Stimulated activated effector memory CD8-positive, alpha-beta T cell treated with anti-CD3 and anti-CD28 coated beads, Interleukin-12 subunit alpha, Interleukin-12 subunit beta, amount 100 ng/mL, for 72 hours (primary cell): Measurements from ENCODE around the gene DNLZ.
A peak's percentile ranks its signal among the peaks of the same experiment; 100 is the strongest.

Experiments
- ATAC-seq: fragments of 150-1000 bp; cut with Tn5 transposase; 2 replicates; pipeline ENCODE4 v1.10.0; 2021
- DNase-seq, 2 donors: peaks; one replicate each; pipeline ENCODE4 v3.0.0; 2021 to 2022; ENCODE audit warnings: low spot score in 2 of 2
- H3K27ac Mint-ChIP-seq: one replicate; pipeline ENCODE4 v1.8.0; 2022; ENCODE audit warnings: mild to moderate bottlenecking, mixed read lengths
- H3K36me3 Mint-ChIP-seq: one replicate; pipeline ENCODE4 v1.8.0; 2022; ENCODE audit warnings: mild to moderate bottlenecking, mixed read lengths
- H3K4me1 Mint-ChIP-seq: one replicate; pipeline ENCODE4 v1.8.0; 2022; ENCODE audit warnings: mixed read lengths
- H3K4me3 Mint-ChIP-seq: one replicate; pipeline ENCODE4 v1.8.0; 2022; ENCODE audit warnings: mild to moderate bottlenecking, mixed read lengths
- H3K9me3 Mint-ChIP-seq: one replicate; pipeline ENCODE4 v1.8.0; 2022; ENCODE audit warnings: mixed read lengths

DNLZ gene

DNA sequence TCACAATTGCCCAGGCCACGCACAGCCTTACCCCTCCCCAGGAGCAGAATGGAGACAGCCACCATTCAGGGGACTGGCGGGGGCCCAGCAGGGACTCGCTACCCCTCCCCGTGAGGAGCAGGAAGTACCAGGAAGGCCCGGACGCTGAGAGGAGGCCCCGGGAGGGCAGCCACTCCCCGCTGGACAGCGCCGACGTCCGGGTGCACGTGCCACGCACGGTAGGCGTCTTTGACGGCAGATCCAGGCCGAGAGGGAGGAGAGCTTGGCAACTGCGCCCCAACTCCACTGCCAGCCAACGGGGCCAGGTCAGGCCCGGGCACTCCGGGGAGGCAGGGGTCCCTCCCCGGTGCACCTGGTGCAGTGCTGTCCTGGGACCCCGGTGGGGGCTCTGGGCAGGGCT, 14.0 kb downstream of the DNLZ start:
- DNase-seq (no peak), ATAC-seq (no peak)
- H3K9me3 Mint-ChIP-seq, result no peaks in the 10 kb centered on the region
- no peaks in the 10 kb centered on the region for H3K4me1 Mint-ChIP-seq
- peaks cover 8% of the 10 kb centered on the region for H3K36me3 Mint-ChIP-seq
- H3K27ac Mint-ChIP-seq, result no peak overlapping the region
- H3K4me3 Mint-ChIP-seq, result no peak overlapping the region

DNA sequence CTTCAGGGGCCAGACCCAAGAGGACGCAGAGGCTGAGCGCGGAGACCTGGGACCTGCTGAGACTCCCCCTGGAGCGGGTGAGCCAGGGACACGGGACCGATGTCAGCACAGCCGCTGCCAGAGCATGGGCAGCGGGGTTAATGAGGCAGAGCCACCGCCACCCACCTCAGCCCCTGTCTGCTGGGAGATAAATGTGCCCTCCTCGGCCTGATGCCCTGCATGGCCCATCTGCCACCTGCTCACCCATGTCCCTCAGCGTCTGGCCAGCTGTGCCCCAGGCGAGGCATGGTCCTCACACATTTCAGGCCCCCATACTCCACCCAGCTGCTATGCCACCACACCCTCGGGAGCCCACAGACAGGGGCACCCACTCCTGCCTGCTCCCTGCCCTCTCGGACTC, 14.9 kb downstream of the DNLZ start:
- Mint-ChIP-seq H3K9me3 (no peaks in the 10 kb centered on the region), H3K27ac (peak overlapping the region; percentile 54), H3K36me3 (peaks cover 6% of the 10 kb centered on the region), H3K4me3 (no peak overlapping the region), H3K4me1 (no peaks in the 10 kb centered on the region)
- DNase-seq, result no peak
- ATAC-seq, result no peak

DNA sequence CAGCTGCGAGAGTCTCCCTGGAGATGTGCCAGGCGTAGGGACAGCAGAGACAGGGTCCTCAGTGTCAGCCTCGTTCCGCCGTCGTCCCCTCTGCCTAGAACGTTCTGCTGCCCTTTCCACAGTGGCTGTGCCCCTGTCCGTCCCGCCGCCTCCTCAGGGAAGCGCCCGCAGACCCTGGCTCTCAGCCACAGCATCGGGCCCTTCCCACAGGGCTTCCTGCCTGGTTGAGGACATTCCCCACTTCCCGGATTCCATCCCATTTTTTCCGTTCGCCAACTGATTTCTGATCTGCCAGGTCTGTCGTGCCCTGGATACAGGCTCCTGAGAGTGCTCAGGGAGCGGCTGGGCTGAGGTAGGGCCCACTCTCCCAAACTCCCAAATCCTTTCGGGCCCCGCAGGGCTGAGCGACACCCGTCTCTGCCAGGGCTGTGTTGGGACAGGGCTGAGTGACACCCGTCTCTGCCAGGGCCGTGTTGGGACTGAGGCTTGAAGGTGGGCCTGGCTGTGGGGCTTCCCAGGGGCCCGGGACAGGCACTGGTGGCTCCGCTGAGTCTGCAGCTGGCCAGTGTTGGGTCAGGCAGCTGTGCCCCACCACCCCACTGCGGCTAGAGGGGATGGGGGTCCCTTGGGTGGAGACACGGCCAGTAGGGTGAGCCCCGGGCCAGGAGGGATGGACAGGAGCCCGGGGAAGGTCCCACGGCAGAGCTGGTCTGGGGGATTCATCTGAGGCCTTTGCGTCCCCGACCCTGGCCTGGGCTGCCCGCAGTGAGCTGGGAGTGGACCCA, 15.9 kb downstream of the DNLZ start:
- peaks cover 6% of the 10 kb centered on the region for H3K36me3 Mint-ChIP-seq
- no peak overlapping the region for H3K4me3 Mint-ChIP-seq
- DNase-seq (no peak), ATAC-seq (no peak)
- H3K4me1 Mint-ChIP-seq, result no peaks in the 10 kb centered on the region
- H3K9me3 Mint-ChIP-seq, result no peaks in the 10 kb centered on the region
- no peak overlapping the region for H3K27ac Mint-ChIP-seq

DNA sequence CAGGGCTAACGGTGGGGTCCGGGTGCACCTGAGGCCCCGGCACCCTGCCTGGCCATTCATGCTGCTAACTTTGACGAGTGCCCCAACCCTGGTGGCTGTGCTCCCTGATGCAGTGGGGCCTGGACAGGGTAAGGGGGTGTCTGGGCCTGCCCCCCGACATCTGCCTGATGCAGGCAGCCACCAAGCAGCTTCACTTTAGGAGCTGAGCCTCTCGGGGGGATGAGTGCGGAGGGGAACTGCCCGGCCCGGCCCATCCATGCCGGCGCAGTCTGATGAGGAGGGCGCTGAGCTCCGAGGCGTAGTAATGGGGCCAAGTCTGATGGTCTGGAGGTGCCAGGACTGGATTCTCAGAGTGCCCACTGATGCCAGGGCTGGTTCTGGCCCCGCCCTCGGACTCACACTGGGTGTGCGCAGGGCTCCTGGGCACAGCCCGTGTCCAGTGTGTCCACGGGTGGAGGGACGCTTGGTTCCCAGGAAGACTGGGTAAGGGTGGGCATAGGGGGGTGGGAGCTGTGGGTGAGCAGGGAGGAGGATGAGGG, 16.5 kb downstream of the DNLZ start:
- ATAC-seq (no peak), DNase-seq (no peak)
- peaks cover 6% of the 10 kb centered on the region for H3K36me3 Mint-ChIP-seq
- H3K27ac Mint-ChIP-seq, result no peak overlapping the region
- H3K4me1 Mint-ChIP-seq, result no peaks in the 10 kb centered on the region
- H3K9me3 Mint-ChIP-seq, result no peaks in the 10 kb centered on the region
- H3K4me3 Mint-ChIP-seq, result no peak overlapping the region

DNA sequence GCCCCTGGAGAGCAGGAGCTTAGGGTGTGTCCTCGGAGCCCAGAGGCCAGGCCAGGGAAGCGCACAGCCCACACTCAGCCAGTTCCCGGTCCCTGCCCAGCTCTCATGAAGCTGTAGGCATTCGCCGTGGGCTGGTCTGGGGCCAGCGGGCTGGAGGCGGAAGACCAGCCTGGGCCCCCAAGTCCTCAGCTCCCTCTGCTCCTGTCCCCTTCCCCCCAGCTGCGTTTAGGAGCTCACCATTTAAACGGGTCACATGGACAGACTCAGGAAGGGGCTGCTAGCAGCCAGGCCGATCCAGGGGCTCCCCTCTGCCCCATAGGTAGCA, 17.4 kb downstream of the DNLZ start:
- Mint-ChIP-seq H3K9me3 (no peaks in the 10 kb centered on the region), H3K36me3 (peaks cover 6% of the 10 kb centered on the region), H3K27ac (no peak overlapping the region), H3K4me1 (no peaks in the 10 kb centered on the region), H3K4me3 (no peak overlapping the region)
- ATAC-seq (no peak), DNase-seq (no peak)

DNA sequence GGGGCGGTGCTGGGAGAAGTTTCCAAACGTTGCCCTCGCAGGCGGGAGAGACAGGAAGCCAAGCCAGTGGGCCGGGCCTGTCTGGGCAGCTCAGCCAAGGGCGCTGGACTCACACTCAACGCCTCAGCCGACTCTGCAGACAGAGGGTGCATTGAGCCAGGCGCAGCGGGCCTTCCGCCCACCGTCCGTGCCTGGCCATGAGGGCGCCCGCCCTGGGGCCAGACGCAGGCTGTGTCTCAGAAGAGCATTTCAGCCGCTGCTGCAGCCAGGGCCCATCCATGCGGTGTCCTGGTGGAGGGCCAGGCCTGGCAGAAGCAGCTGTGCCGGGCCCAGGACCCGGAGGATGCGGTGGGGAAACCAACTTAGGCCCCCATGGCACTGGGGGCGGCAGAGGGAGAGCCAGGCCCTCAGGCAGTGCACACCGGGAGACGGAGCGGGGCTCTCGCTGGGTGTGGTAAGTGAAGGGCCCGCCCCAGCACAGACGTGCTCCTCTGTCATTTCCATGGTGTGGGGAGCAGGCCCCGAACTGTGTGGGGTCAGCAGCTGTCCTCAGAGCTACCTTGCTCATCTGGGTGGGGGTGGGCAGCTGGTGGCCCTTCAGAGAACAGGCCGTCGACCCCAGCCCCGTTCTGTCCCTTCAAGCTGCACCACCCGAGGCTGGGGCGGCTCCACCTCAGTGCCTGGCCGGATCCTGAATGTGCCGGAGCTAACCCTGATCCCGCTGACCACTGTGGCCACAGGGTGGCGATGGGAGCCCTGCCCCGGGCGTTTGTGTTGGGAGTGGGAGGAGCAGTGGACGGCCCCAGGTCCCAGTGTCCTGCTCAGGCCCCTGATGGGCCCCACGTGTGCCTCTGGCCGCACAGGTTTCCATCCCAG, 18.0 kb downstream of the DNLZ start:
- H3K9me3 Mint-ChIP-seq, result no peaks in the 10 kb centered on the region
- no peak overlapping the region for H3K27ac Mint-ChIP-seq
- no peak for ATAC-seq

DNA sequence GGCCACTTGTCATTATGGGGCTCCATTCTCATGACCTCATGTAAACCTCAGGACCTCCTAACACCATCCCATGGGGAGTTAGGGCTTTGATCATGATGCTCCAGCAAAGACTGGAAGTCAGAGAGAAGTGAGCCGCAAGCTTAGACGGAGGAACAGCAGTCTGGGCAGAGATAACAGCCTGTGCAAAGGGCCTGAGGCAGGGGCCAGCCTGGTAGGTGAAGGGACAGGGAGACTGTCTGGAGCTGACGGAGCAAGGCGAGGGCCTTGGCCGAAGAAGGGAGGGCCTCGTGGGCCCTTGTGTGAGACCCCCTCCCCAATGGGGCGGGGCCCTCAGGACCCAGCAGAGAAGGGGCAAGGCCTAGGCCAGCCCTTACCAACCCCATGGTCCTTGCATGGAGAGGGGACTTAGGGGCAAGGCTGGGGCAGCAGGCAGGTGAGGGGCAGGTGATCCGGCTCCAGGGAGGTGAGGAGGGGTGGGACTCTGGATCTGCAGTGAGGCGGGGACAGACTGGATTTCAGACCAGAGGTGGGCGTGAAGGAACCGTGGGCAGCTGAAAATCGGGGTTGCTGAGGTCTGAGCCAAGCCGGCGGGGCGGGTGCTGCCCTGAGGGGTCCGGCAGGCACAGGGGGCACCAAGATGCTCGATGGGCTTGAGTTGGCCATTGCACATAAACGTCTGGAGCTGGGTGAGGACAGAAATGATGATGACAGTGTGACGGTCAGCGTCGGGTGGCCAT, 18.8 kb downstream of the DNLZ start:
- Mint-ChIP-seq H3K9me3 (no peaks in the 10 kb centered on the region), H3K36me3 (peaks cover 6% of the 10 kb centered on the region), H3K27ac (no peak overlapping the region), H3K4me3 (no peak overlapping the region), H3K4me1 (no peaks in the 10 kb centered on the region)
- no peak for ATAC-seq
- no peak for DNase-seq

More for the DNA sequence above, 18.0 kb downstream of the DNLZ start:
- Mint-ChIP-seq H3K4me3 (no peak overlapping the region), H3K36me3 (peaks cover 6% of the 10 kb centered on the region), H3K4me1 (no peaks in the 10 kb centered on the region)
- DNase-seq, result no peak

DNA sequence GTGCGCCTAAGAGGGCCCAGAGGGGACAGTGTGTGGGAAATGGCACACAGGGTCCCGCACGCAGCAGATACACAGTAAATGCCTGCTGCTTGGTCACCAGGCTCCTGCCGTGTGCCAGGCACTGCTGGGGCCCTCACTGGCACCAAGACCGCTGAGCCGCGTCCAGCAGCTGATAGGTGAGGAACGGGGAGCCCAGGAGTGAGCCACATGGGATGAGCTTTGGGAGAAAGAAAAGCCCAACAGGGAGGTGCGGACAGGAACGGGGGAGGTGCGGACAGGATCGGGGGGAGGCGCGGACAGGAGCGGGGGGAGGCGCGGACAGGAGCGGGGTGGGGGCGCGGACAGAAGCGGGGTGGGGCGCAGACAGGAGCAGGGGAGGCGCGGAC, 19.7 kb downstream of the DNLZ start:
- no peak for DNase-seq
- H3K27ac Mint-ChIP-seq, result no peak overlapping the region
- no peaks in the 10 kb centered on the region for H3K4me1 Mint-ChIP-seq
- H3K36me3 Mint-ChIP-seq, result peaks cover 6% of the 10 kb centered on the region
- no peak for ATAC-seq
- no peak overlapping the region for H3K4me3 Mint-ChIP-seq
- no peaks in the 10 kb centered on the region for H3K9me3 Mint-ChIP-seq

DNA sequence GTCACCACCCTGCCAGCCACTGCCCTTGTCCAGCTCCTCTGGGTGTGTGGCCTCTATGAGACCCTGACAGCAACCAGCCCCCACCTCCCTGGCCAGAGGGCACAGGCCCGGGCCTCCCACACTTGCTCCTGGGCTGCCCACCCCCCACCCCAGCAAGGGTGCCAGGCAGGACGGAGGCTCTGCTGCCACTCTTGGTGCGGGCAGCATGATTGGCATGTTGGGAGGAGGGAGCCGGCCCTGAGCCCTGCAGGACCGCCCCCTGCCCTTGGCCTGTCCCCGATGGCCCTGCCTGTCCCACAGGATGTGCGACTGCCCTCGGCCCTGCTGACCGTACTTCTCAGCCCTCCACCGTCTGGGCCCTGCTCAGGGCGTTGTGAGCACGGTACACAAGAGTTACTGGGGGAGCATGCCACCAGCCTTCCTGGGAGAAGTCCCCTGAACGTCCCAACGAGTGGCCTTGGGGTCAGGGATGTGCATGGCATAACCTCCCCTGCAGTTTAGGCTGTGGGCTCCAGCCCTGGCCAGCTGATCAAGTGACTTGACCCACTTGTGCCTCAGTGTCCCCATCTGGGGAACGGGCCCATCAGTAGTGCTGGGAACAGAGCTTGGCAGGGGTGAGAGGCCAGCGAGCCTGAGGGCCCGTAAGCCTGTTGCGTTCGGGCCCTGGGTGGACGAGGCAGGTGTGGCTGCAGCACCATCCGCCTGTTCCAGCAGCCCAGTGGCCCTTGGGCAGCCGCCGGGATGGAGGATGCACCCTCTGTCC, 20.2 kb downstream of the DNLZ start:
- DNase-seq, result no peak
- no peak overlapping the region for H3K4me3 Mint-ChIP-seq

DNA sequence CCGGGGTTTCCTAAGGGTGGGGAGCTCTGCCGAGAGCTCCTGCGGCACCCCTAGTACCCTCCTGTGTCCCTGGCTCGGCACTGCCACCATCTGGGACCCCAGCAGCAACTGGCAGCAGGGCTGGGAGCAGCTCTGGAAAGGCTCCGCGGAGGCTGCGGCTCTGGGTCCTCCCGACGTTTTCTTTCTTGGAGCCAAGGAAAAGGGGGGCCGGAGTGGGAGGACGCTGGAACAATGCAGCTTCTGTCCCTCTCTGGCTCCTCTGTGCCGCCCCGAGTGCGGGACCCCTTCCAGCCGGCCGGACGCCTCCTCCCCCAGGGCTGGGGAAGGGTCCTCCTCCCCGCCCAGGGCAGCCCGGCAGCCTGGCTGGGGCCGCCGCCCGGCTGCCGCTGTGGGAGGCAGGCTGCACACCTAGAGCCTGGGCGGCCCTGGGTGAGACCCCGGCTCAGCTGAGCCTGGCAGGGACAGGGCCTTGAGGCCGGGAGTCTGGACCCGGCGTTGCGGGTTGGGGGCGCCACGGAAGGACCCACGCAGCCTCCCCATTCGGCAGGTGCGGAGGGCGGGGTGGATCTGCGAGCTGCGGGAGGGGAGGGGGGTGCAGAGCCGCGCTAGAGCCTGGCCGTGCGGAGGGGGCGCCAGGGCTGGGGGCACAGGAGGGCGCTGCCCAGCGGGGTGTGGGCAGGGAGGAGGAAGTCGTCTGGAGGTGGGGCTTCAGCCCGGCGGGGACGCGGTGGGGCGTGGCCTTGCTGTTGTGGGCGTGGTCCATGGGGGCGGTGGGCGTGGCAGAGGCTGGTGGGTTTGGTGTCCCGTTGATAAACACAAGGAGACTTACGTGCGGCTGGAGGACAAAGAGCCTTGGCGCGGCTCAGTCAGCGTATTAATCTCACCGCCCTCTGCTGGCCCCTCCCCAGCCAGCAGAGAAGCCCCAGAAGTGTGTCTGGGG, 21.1 kb downstream of the DNLZ start:
- H3K4me3 Mint-ChIP-seq, result no peak overlapping the region
- H3K9me3 Mint-ChIP-seq, result no peaks in the 10 kb centered on the region
- H3K27ac Mint-ChIP-seq, result no peak overlapping the region

More for the DNA sequence above, 20.2 kb downstream of the DNLZ start:
- Mint-ChIP-seq H3K36me3 (peaks cover 6% of the 10 kb centered on the region), H3K9me3 (no peaks in the 10 kb centered on the region), H3K27ac (no peak overlapping the region), H3K4me1 (no peaks in the 10 kb centered on the region)
- no peak for ATAC-seq

DNA sequence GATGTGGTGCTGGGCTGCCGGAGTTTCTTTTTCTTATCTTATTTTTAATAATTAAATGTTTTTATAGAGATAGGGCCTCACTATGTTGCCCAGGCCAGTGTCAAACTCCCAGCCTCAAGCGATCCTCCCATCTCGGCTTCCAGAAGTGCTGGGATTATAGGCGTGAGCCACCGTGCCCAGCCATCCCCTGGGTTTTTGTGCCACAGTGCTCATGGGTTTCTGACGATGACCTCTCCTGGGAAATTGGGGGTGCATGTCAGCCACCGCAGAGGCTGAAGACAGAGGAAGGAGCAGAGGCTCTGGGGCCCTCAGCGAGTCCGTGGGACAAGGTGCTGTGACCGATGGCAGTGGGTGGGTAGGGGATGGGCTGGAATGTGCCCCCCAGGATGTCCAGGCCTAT, 21.8 kb downstream of the DNLZ start:
- peaks cover 3% of the 10 kb centered on the region for H3K36me3 Mint-ChIP-seq
- H3K4me1 Mint-ChIP-seq, result no peaks in the 10 kb centered on the region
- no peak for ATAC-seq
- H3K27ac Mint-ChIP-seq, result no peak overlapping the region
- no peak for DNase-seq
- no peak overlapping the region for H3K4me3 Mint-ChIP-seq
- H3K9me3 Mint-ChIP-seq, result no peaks in the 10 kb centered on the region

More for the DNA sequence above, 21.1 kb downstream of the DNLZ start:
- peak; percentile 65 to 83 for DNase-seq
- Mint-ChIP-seq H3K4me1 (no peaks in the 10 kb centered on the region), H3K36me3 (peaks cover 6% of the 10 kb centered on the region)
- peak; percentile 47 for ATAC-seq

DNA sequence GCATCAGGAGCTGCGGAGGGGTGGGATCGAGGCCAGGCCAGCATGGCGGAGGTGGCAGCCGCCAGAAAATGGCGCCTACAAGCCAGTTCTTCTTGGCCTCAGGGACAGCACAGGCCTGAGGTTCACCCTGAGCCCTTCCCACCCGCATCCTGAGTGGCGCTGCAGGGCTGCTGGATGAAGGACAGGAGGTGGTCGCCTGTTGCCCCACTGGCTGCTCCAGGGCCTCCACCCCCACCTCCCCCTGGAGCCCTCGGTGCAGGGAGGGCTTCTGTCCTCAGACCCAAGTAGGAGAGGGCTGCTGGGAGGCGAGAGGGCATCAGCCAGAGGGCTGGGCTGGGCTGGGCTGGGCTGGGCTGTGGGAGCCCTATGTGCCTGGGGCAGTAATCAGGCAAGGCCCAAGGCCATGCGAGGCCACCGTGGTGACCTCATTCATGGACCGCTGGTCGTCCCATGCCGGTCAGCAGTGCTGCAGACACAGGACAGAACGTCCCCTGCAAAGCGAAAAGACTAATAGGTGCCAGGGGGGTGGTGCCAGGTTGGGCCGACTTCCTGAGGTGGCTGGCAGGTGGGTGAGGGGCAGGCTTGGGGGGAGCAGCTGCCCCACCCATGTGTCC, 22.4 kb downstream of the DNLZ start:
- Mint-ChIP-seq H3K4me1 (no peaks in the 10 kb centered on the region), H3K9me3 (no peaks in the 10 kb centered on the region), H3K36me3 (no peaks in the 10 kb centered on the region), H3K27ac (no peak overlapping the region), H3K4me3 (no peak overlapping the region)
- no peak for DNase-seq
- no peak for ATAC-seq

DNA sequence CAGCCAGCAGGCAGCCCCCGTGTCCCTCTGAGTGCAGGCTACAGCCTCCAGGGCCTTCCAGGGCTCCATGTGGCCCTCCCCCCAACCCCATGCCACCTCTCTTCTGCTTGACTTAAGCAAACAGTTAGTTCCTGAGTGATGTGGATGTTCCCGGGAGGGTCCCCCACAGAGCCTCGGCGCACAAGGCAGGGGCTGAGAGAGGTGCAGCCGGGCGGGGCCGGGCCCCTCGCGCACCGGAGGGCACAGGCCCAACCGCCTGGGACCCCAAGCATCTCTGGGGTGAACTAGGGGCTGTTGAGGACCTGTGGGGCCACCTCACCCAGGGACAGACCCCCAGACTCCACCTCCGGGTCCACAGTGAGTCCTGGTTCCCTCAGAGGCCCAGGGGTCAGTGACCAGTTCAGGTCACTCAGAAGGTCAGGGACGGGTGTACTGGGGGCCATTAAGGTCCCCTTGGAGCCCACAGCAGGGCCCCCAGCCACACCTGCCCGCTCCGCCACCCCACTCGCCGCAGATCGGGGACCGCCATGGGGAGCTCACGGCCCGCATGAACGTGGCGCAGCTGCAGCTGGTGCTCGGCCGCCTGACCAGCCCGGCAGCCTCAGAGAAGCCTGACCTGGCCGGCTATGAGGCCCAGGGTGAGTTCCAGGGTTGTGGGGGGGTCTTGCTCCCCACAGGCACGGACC, 23.0 kb downstream of the DNLZ start:
- Mint-ChIP-seq H3K27ac (no peak overlapping the region), H3K36me3 (no peaks in the 10 kb centered on the region), H3K4me3 (no peak overlapping the region), H3K4me1 (no peaks in the 10 kb centered on the region), H3K9me3 (no peaks in the 10 kb centered on the region)
- ATAC-seq, result no peak
- no peak for DNase-seq
